ENCODE results near the gene KCNAB1.

DNA sequence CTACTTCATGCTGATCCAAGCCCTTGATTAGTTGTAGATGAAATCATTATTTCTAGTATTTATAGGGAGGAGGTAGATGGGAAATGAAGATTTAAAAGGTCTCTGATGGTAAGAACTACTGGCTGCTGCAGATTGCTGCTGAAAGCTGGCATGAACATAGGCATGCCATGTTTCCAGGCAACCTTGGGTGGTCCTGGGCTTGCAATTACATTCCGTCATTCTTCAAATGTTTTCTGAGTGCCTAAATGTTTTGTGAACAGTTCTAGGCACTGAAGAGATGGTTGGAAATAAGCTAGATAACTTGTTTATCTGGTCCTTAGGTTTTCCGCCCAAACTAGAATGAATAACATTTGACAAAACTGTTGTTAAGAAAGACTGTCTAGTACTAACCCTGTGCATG is 95.8 kb downstream of the KCNAB1 start:
- no peak for TF ChIP-seq EZH2 (IDR thresholded peaks at IDR 0.05; ENCODE audit: low read length, missing control alignments)
- TF ChIP-seq, protein P1, sequence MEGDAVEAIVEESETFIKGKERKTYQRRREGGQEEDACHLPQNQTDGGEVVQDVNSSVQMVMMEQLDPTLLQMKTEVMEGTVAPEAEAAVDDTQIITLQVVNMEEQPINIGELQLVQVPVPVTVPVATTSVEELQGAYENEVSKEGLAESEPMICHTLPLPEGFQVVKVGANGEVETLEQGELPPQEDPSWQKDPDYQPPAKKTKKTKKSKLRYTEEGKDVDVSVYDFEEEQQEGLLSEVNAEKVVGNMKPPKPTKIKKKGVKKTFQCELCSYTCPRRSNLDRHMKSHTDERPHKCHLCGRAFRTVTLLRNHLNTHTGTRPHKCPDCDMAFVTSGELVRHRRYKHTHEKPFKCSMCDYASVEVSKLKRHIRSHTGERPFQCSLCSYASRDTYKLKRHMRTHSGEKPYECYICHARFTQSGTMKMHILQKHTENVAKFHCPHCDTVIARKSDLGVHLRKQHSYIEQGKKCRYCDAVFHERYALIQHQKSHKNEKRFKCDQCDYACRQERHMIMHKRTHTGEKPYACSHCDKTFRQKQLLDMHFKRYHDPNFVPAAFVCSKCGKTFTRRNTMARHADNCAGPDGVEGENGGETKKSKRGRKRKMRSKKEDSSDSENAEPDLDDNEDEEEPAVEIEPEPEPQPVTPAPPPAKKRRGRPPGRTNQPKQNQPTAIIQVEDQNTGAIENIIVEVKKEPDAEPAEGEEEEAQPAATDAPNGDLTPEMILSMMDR (conservative IDR thresholded peaks at IDR 0.05 in 1 of 2, IDR thresholded peaks at IDR 0.05 in 1 of 2; ENCODE audit: low read depth in 1 of 2, low read length in 2 of 2) = no peak

Measured in fibroblast of lung (primary cell).